Activated CD4-positive, alpha-beta T cell treated with anti-CD3 and anti-CD28 coated beads, Interleukin-2, amount 10 ng/mL, durations not matched to agents 7 days and 5 days (primary cell): ENCODE results near the gene CHAT. TPM values are rescaled to one million over a fixed set of nuclear protein-coding genes. Genes with fewer than 3 reads are reported as not detected.

ENCODE experiments used
- CTCF ChIA-PET: fragments of 350-600 bp; sonication (Branson Sonifier 250); formaldehyde crosslinking; loops from one replicate; lab custom pipeline; 2021; ENCODE audit warnings: antibody characterized with exemption; lab: Charles Lee
- POLR2A ChIA-PET: fragments of 350-600 bp; sonication (Branson Sonifier 250); formaldehyde crosslinking; loops from one replicate; lab custom pipeline; 2021; ENCODE audit warnings: antibody characterized with exemption; lab: Charles Lee
- DNase-seq: peaks from one replicate; pipeline ENCODE4 v3.0.0-alpha.2; 2020
- H3K27ac Mint-ChIP-seq: one replicate; pipeline ENCODE4 v1.8.0; 2021; ENCODE audit warnings: mild to moderate bottlenecking, moderate library complexity, mixed read lengths
- H3K27me3 Mint-ChIP-seq: one replicate; pipeline ENCODE4 v1.8.0; 2021; ENCODE audit warnings: mixed read lengths
- H3K36me3 Mint-ChIP-seq: one replicate; pipeline ENCODE4 v1.8.0; 2021; ENCODE audit warnings: low read depth, mixed read lengths
- H3K4me1 Mint-ChIP-seq: one replicate; pipeline ENCODE4 v1.8.0; 2021; ENCODE audit warnings: mixed read lengths
- H3K4me3 Mint-ChIP-seq: one replicate; pipeline ENCODE4 v1.8.0; 2021; ENCODE audit warnings: mild to moderate bottlenecking, moderate library complexity, mixed read lengths
- H3K9me3 Mint-ChIP-seq: one replicate; pipeline ENCODE4 v1.8.0; 2021; ENCODE audit warnings: mixed read lengths
- total RNA-seq, 2 experiments: library from RNA; stranded (reverse); gene quantifications; one replicate each; pipeline ENCODE4 v1.2.3, GENCODE V29; 2021

The CHAT gene
- total RNA-seq, 2 experiments from 2014 or later = not detected

DNA sequence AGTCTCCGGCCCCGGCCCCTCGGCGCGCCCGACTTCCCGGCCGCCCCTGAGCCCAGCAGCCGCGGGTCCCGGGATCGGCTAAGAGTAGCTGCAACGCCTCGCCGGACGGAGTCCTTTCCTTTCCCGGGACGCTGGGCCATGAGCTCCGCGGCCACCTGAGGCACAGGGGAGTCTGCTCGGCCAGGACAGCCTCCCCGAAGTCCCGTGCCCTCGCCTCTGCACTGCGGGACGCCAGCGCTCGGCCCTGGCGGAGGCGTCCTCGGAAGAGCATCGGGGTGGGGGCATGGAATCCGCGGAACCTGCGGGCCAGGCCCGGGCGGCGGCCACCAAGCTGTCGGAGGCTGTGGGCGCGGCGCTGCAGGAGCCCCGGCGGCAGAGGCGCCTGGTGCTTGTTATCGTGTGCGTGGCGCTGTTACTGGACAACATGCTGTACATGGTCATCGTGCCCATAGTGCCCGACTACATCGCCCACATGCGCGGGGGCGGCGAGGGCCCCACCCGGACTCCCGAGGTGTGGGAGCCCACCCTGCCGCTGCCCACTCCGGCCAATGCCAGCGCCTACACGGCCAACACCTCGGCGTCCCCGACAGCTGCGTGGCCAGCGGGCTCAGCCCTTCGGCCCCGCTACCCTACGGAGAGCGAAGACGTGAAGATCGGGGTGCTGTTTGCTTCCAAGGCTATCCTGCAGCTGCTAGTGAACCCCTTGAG is 3.2 kb upstream of the CHAT start:
- DNase-seq = no peak
- H3K4me3 Mint-ChIP-seq = no peak overlapping the region
- H3K9me3 Mint-ChIP-seq = peaks cover 7% of the 10 kb centered on the region
- H3K27ac Mint-ChIP-seq = peak overlapping the region; percentile 46
- POLR2A ChIA-PET = no interaction called here
- CTCF ChIA-PET = no interaction called here
- peaks cover 13% of the 10 kb centered on the region for H3K36me3 Mint-ChIP-seq
- peaks cover 72% of the 10 kb centered on the region for H3K27me3 Mint-ChIP-seq
- H3K4me1 Mint-ChIP-seq = peaks cover 13% of the 10 kb centered on the region

DNA sequence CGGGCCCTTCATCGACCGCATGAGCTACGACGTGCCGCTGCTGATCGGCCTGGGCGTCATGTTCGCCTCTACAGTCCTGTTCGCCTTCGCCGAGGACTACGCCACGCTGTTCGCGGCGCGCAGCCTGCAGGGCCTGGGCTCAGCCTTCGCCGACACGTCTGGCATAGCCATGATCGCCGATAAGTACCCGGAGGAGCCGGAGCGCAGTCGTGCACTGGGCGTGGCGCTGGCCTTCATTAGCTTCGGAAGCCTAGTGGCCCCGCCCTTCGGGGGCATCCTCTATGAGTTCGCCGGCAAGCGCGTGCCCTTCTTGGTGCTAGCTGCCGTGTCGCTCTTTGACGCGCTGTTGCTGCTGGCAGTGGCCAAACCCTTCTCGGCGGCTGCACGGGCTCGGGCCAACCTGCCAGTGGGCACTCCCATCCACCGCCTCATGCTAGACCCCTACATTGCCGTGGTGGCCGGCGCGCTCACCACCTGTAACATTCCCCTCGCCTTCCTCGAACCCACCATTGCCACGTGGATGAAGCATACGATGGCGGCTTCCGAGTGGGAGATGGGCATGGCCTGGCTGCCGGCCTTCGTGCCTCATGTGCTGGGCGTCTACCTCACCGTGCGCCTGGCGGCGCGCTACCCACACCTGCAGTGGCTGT is 2.5 kb upstream of the CHAT start:
- H3K9me3 Mint-ChIP-seq = peaks cover 7% of the 10 kb centered on the region
- peaks cover 13% of the 10 kb centered on the region for H3K4me1 Mint-ChIP-seq
- POLR2A ChIA-PET = no interaction called here
- H3K27me3 Mint-ChIP-seq = peaks cover 74% of the 10 kb centered on the region
- H3K36me3 Mint-ChIP-seq = peaks cover 13% of the 10 kb centered on the region
- peak overlapping the region; percentile 62 for H3K27ac Mint-ChIP-seq
- CTCF ChIA-PET = no interaction called here
- no peak overlapping the region for H3K4me3 Mint-ChIP-seq
- no peak for DNase-seq

DNA sequence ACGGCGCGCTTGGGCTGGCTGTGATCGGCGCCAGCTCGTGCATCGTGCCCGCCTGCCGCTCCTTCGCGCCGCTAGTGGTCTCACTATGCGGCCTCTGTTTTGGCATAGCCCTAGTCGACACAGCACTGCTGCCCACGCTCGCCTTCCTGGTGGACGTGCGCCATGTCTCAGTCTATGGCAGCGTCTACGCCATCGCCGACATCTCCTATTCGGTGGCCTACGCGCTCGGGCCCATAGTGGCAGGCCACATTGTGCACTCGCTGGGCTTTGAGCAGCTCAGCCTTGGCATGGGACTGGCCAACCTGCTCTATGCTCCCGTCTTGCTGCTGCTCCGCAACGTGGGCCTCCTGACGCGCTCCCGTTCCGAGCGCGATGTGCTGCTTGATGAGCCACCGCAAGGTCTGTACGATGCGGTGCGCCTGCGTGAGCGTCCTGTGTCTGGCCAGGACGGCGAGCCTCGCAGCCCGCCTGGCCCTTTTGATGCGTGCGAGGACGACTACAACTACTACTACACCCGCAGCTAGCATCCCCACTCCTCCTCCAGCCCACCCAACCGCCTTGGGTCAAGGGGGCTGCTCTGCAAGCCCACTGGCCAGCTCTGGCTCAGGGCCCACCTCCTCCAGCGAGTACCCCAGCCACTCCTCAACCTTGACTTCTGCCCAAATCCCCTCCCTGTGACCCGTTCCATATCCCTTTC is 1.9 kb upstream of the CHAT start:
- CTCF ChIA-PET = no interaction called here

DNA sequence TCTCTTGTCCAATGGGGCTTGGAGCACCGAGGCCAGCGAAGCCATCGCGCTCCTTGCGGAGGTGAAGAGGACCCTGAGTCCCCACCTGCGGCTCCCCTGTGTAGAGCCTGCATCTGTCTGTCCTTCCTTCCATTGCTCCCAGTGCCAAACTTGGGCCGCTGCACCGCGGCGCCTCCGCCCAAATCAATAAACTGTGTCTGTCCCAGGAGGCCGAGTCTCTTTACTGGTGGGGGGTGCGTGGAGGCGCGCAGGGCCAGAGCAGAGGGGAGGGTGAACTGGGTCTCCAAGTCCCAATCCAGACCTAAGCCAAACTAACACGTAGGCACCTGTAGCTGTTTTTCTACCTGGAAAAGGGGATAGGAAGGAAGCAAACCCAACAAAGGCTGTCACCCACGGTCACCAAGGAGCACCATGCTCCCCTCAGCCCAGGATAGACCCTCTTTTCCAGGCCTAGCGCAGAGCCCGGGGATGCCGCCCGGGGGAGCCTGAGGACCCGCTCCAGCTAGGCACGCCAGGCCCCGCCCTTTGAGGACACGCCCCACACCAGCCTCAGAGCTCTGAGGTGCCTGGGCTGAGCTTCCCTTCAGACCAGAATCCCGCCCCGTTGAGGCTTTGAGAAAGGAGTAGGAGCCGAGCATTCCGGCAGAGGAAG is 1.2 kb upstream of the CHAT start:
- Mint-ChIP-seq H3K27ac (no peak overlapping the region), H3K9me3 (peaks cover 7% of the 10 kb centered on the region), H3K36me3 (peaks cover 13% of the 10 kb centered on the region), H3K4me3 (peak overlapping the region; percentile 40), H3K4me1 (peaks cover 10% of the 10 kb centered on the region), H3K27me3 (peaks cover 68% of the 10 kb centered on the region)
- ChIA-PET POLR2A (no interaction called here), CTCF (no interaction called here)
- DNase-seq = no peak

More for the DNA sequence above, 1.9 kb upstream of the CHAT start:
- Mint-ChIP-seq H3K9me3 (peaks cover 7% of the 10 kb centered on the region), H3K4me3 (peak overlapping the region; percentile 40), H3K27ac (peak overlapping the region; percentile 76), H3K36me3 (peaks cover 13% of the 10 kb centered on the region), H3K4me1 (peaks cover 10% of the 10 kb centered on the region), H3K27me3 (peaks cover 75% of the 10 kb centered on the region)
- POLR2A ChIA-PET = no interaction called here
- DNase-seq = no peak

DNA sequence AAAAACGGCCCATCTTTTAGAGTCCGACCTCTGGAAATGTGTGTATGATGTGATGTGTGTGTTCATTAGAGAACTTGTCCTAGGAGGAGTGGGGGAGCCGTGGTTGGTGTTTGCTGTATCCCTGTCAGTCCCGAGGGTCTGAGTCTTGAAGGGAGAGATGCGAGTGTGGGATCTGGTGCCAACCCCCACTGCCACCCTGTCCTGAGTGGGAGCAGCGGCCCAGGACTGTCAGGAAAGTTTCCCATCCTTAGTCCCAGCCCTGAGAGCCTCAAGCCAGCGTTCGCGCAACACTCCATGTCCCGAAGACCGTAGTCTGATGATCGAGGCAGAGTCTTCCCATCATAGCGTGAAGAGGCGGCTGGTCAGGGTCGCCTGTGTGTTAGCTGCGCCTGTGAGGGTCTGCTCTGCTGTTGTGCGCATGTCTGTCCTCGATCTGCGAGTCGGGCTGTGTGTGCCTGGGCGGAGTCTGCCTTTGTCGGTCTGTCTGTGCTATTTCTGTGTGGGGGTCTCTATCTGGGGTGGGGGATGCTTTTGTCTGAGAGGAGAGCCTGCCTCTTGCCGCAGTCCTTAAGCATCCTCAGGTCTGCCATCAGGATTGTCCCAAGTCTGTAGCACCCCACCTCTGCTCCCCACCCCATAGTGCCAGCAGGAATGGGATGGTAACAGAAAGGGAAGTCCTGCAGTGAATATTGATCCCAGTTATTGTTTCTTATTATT is 514 bp upstream of the CHAT start:
- Mint-ChIP-seq H3K9me3 (peaks cover 7% of the 10 kb centered on the region), H3K27me3 (peaks cover 61% of the 10 kb centered on the region), H3K4me1 (peaks cover 10% of the 10 kb centered on the region), H3K4me3 (no peak overlapping the region), H3K36me3 (peaks cover 13% of the 10 kb centered on the region), H3K27ac (no peak overlapping the region)
- ChIA-PET POLR2A (no interaction called here), CTCF (no interaction called here)
- no peak for DNase-seq

GRCh38 chr10:49614242-49615198 is 683 bp downstream of the CHAT start:
- DNase-seq = no peak
- Mint-ChIP-seq H3K4me3 (no peak overlapping the region), H3K27me3 (peaks cover 49% of the 10 kb centered on the region), H3K36me3 (peaks cover 13% of the 10 kb centered on the region), H3K27ac (no peak overlapping the region), H3K4me1 (peaks cover 10% of the 10 kb centered on the region), H3K9me3 (peaks cover 7% of the 10 kb centered on the region)
- CTCF ChIA-PET = no interaction called here
- POLR2A ChIA-PET = no interaction called here

- peaks cover 47% of the 10 kb centered on the region for H3K27me3 Mint-ChIP-seq
- H3K4me3 Mint-ChIP-seq = no peak overlapping the region
- H3K27ac Mint-ChIP-seq = no peak overlapping the region
- peaks cover 13% of the 10 kb centered on the region for H3K36me3 Mint-ChIP-seq
- ChIA-PET POLR2A (no interaction called here), CTCF (no interaction called here)
- DNase-seq = no peak
- peaks cover 10% of the 10 kb centered on the region for H3K4me1 Mint-ChIP-seq
- peaks cover 7% of the 10 kb centered on the region for H3K9me3 Mint-ChIP-seq
Measured at GRCh38 chr10:49615213-49615612, 1.4 kb downstream of the CHAT start.

DNA sequence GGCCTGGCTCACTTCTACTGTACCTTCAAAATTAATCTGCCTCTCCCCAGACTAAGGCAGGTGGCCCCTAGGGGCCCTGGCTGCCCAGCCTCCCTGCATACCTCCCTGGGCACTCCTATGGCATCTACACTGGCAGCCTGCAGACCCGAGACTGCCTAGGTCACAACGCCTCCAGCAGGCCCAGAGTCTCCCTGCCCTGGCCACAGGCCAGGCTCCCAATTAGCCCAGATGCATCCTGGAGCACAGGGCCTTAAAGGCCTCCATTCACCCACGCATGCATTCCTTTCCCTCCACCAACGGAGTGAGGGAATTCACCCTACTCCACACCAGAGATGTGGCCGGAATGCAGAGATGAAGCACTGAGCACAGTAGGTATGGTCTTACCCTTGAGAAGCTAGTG is 1.9 kb downstream of the CHAT start:
- ChIA-PET CTCF (no interaction called here), POLR2A (no interaction called here)
- Mint-ChIP-seq H3K4me3 (no peak overlapping the region), H3K9me3 (peaks cover 7% of the 10 kb centered on the region), H3K27me3 (peaks cover 47% of the 10 kb centered on the region), H3K27ac (no peak overlapping the region), H3K4me1 (peaks cover 10% of the 10 kb centered on the region), H3K36me3 (peaks cover 13% of the 10 kb centered on the region)
- no peak for DNase-seq

- Mint-ChIP-seq H3K36me3 (peaks cover 13% of the 10 kb centered on the region), H3K27ac (no peak overlapping the region), H3K27me3 (peaks cover 41% of the 10 kb centered on the region), H3K9me3 (peaks cover 7% of the 10 kb centered on the region), H3K4me1 (peaks cover 9% of the 10 kb centered on the region), H3K4me3 (no peak overlapping the region)
- ChIA-PET POLR2A (no interaction called here), CTCF (no interaction called here)
- DNase-seq = no peak
Measured at GRCh38 chr10:49616421-49617101, 2.7 kb downstream of the CHAT start.

GRCh38 chr10:49617121-49618020 is 3.5 kb downstream of the CHAT start:
- no peak for DNase-seq
- ChIA-PET POLR2A (no interaction called here), CTCF (no interaction called here)
- H3K9me3 Mint-ChIP-seq = peaks cover 2% of the 10 kb centered on the region
- peaks cover 6% of the 10 kb centered on the region for H3K36me3 Mint-ChIP-seq
- H3K4me3 Mint-ChIP-seq = no peak overlapping the region
- H3K27ac Mint-ChIP-seq = no peak overlapping the region
- peaks cover 2% of the 10 kb centered on the region for H3K4me1 Mint-ChIP-seq
- peaks cover 33% of the 10 kb centered on the region for H3K27me3 Mint-ChIP-seq

- Mint-ChIP-seq H3K4me1 (peaks cover under 1% of the 10 kb centered on the region), H3K27ac (no peak overlapping the region), H3K4me3 (no peak overlapping the region), H3K36me3 (no peaks in the 10 kb centered on the region), H3K9me3 (no peaks in the 10 kb centered on the region), H3K27me3 (peaks cover 19% of the 10 kb centered on the region)
- CTCF ChIA-PET = no interaction called here
- DNase-seq = no peak
- POLR2A ChIA-PET = no interaction called here
Measured at GRCh38 chr10:49618821-49619220, 5.0 kb downstream of the CHAT start.
